KBM-7 (cell line): ENCODE results near the gene ING4.
A peak's percentile ranks its signal among the peaks of the same experiment; 100 is the strongest.

Source experiments
- DNase-seq: peaks from one replicate; pipeline ENCODE4 v3.0.0-alpha.2; 2015
- in situ Hi-C: fragments of 300-500 bp; cut with MboI; formaldehyde crosslinking; loops from 2 replicates; pipeline ENCODE4 v1.14.3; 2020; ENCODE audit warnings: low sequenced_read_pairs, low pct_unique_long_range_greater_than_20kb, mixed read lengths

Gene ING4

DNA sequence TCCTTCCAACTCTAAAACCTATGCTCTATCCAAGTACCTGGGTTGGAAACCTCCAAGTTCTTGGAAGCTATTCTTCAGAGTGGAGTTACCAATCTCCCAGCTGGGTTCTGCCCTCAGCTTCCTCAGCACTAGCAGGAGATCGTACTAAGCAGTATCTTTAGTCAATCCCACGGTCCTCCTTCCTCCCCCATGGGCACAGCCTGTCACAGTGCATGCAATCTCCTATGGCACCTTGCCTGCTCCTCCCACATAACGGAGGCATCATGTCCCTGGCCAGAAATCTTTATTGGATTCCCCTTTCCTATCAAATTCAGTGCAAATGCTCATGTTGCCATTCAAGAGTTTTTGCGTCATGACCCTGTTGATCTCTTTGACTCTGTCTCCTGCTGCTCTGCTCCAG, 21.8 kb downstream of the ING4 start:
- no peak for DNase-seq
- in situ Hi-C loops = no loop called here

DNA sequence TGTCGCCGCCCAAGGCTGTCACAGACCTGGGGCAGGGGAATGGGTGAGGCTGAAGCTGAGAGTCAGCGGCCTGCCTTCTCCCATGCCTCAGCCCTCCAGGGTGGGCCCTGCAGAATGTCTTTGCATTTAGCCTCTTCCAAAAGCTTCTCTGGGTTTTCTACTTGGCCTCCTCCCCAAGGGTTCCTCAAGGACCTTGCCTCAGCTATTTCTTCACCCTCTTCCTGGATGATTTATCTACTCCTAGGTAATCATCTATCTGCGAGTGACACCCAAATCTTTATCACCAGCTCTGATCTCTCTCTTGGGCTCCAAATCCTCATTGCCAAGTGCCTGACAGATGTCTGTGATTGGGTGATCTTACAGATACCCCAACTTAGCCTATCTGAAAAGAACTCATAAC, 22.4 kb downstream of the ING4 start:
- in situ Hi-C loops = no loop called here
- no peak for DNase-seq

DNA sequence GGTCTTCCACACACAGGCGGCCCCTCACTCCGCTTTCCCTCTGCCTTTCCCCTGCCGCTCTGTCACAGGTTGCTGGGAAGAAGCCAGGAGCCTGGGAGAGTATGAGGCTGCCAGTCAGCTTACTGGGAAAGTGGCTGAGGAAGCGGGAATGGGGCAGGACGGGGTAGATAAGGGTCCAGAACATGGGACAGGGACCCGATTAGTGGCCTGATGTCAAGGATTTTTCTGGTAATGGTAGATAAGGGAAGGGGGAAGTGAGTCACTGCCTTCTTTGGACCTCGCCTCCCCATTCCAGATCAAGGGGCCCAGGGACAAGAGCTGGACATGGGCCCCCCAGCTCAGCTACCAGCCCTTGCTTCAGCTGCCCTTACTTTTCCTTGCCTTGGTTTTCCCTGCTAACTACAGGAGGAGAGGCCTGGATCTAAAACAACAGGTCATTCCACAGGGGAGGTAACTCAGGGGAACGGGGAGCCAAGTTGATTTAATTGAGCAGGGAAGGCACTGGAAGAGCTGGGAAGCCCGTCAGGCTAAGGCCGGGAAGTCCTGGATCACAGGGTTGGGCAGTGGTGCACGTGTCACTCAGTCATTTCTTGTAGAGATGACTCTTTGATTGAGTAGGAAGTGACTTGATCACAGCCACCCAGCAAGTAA, 23.6 kb downstream of the ING4 start:
- DNase-seq = no peak
- in situ Hi-C loops = no loop called here

DNA sequence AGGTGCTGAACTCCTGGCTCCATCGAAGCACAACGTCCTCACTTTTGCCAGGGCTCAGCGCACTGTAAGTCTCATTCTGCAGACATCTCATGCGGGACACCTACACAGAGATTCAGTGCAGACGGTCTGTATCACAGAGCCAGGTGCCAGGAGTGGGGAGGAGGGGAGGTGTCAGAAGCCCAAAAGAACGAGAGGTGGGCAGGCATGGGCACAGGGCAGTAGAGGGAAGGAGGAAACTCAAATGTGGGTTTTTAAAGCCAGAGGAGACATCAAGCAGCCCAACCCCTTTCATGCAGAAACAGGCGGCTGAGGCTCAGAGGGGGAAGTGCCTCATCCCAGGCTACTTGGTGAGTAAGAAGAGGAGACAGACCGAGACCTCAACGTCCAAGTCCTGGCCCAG, 24.6 kb downstream of the ING4 start:
- in situ Hi-C loops = no loop called here

DNA sequence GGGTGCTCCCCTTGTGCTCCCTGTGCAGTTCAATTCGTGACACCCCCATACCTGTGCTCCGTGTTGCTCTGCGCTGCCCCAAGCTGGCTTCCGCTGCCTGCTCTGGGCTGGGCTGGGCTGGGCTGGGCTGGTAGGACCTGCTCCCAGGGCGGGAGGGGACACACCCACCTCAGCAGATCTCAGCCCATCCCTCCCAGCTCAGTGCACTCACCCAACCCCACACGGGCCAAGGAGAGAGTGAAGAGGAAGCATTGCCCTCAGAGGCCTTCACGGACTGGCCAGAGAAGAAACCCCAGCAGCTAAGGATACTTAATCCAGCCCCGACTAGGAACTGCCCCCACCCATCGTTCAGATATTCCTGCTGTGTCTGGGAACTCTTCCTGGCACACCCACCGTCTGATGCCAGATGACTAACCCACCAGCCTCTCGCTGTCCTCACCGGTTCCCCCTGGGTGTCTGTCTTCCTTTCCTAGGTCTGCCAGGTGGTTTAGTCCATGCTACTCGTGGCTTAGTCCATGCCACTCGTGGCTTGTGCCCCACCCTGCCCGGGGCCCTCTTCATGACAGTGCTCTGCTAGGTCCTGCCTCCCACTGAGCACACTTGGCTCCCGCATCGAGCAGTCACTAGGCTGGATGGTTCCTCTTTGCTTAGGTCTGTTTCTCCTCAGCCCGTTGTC, 26.9 kb downstream of the ING4 start, which contains the start of gene LPAR5:
TSS of gene LPAR5 (minus strand) at position 104 of the 676 bp plus-strand sequence. CDS start 14,711 bp downstream, outside the sequence.
- in situ Hi-C loops = no loop called here
- DNase-seq = peak; percentile 57

More for the DNA sequence above, 24.6 kb downstream of the ING4 start:
- DNase-seq = peak; percentile 68

DNA sequence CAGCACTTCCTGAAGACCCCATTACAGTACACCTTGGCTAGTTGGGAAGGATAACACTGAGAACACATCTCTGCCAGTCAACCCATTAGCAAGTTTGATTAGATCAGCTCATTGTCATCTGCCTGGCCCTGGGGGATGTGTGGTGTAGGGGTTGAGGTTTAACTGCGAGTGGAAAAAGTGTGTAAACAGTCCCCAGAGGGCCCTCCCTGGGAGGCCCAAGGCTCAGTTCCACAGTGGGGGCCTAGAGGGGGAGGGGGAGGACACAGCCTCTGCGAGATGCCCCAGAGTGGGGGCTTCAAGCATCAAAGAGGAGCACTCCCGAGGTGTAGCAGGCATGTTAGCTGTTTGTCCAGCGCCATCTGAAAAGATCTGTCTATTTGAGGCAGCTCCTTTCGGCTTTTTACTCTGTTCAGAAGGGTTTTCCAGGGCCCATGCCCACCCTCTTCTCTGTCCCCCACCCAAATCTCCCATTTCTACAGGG, 27.5 kb downstream of the ING4 start:
- in situ Hi-C loops = no loop called here
- DNase-seq = peak; percentile 61

DNA sequence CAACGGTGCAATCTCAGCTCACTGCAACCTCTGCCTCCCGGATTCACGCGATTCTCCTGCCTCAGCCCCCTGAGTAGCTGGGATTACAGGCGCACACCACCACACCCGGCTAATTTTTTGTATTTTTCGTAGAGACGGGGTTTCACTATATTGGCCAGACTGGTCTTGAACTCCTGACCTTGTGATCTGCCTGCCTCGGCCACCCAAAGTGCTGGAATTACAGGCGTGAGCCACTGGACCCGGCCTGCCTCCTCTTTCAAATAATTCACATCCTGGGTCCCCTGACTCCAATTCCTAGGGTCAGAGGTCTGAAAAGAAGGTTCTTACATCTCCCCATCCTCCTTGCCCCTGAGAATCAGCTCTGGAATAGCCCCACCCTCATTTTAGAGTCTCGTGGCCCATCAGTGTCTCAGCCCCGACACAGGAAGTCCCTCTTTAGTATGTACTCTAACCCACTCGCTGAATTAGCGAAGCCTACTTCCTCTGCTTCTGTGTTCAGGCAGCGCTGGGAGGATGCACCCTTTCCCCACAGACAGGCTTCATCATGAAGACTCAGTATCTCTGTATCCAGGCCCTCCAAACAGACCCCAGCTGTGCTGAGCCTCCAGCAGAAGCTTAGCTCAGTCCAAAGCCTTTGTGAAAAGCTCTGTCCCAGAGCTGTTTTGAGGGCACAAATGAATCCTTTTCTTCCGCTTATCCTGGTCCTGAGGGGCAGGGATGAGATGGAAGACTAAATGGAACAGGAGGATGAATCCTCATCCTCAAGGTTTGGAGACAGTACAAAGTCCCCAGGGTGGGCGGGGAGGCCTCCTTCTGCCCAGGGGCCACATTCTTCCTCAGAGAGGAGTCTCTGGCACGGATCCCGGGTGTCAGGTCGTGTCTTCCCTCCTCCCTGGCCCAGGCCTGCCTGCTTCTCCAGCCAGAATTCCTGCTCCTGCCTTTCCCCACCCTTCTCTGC, 30.6 kb downstream of the ING4 start:
- peak; percentile 78 for DNase-seq
- in situ Hi-C loops = no loop called here

DNA sequence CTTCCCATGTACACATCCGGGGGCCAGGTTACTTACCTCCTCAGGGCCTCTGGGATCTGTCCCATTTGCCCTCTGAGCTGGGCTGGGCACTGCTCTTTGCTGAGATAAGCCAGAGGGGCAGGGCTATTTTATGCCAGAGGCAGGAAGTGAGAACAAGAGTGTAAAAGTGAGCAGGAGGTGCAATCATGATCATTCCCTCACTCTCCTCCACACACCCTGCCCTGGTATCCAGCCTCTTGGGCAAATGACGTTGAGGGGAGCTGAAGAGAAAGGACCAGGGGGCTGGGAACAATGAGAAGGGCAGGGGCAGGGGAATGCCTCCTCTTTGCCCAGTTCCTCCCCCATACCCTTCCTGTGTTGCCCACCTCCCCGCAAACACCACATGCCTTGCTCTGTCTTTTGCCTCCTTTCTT, 31.4 kb downstream of the ING4 start:
- DNase-seq = no peak
- in situ Hi-C loops = no loop called here

DNA sequence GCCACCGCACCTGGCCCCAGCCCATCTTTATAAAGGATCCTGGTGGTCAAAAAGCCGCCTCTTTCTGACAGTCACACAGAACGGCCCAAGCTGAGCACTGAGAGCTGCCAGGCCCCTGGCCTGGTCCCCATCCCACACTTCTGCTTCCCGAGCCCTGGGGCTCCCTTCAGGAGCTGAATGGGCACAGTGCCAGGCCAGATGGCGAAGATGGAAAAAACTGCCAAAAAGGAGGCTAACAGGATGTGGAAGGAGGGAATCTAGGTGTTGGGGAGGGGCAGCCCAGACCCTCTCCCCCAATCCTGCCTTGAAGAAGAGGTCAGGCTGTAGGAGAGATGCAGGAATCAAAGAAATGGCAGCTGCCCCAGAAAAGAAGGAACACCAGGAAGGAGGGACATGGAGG, 32.2 kb downstream of the ING4 start:
- in situ Hi-C loops = no loop called here
- DNase-seq = no peak

DNA sequence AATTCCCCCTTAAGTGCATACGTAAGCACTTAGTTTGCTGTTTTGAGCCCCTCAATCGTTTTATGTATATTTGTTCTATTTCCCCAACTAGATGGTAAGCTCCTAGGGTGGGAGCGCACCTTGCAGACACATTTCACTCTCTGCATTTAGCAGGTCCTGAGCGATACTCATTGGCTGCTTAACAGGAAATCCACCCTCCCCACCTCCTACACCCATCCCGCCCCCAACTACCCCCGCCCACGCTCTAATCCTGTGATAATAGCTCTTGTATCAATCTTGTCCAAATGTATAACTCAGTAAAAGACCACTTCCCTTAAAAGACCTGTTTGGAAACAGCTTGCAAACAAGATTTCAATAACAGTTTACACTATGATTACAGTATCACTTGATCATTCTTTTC, 35.3 kb downstream of the ING4 start:
- in situ Hi-C loops = no loop called here
- no peak for DNase-seq

DNA sequence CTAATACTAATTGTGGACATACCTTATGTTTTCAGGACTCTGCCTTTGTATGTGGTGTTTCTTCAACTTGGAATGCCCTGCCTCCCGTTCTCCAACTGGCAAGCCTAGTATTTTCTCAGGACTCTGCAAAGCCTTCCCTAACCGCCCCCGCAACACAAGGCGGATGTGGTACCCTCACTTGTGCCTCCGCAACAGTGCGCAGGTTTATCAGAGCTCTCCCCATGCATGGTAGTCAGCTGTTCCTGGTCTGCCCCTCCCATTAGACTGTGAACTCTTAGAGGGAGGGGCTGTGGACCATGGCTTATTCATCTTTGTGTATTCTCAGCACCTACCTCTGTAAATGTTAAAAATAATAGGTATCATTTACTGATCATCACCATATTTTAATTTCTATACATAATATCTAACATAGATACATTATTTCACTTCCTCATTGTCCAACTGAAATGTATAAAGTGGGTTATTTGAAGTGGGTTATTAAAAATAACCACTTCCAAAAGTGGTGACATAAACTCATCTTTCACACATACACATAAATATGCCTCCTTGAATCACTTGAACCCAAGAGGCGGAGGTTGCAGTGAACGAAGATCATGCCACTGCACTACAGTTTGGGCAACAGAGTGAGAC, 36.1 kb downstream of the ING4 start:
- no peak for DNase-seq
- in situ Hi-C loops = no loop called here

DNA sequence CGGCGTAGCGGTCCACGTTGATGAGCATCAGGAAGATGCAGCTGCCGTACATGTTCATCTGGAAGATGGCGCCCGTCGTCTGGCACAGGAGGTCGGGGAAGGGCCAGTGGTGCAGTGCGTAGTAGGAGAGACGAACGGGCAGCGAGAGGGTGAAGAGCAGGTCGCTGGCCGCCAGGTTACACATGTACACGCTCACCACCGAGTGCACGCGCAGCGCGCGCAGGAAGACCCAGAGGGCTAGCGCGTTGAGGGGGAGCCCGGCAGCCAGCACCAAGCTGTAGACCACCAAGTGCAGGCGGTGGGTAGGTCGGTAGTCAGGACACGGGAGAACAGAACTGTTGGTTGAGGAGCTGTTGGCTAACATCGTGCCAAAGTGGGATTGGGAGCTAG, 42.0 kb downstream of the ING4 start:
- in situ Hi-C loops = no loop called here

DNA sequence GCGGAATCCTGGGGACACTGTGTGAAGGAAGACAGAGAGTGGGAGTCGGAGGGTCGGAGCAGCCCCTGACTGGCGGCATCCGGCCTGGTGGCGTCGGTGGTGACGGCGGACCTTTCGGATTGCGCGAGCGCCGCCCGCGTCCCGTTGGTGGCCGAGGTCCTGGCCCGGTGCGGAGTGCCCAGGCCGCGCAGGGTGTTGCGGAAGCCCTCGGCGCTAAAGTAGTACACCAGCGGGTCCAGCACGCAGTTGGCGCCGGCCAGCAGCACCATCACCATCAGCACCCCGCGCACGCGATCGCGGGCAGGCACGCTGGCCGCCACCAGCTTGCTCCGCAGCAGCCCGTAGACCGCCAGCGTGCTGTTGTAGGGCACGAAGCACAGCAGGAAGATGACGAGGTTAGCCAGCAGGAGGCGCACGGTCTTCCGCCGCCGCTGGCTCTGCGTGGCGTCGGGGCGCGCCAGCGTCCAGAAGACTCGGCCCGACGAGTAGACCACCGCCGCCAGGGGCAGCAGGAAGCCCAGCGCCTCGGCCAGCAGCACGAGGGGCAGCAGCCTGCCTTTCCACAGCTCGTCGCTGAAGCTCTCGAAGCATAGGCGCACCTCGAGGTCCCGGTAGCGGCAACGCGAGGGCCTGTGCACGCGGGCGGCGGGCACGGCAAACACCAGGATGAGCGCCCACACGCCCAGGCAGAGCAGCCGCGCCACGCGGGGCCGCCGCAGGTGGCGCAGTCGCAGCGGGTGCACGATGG, 42.6 kb downstream of the ING4 start:
- in situ Hi-C loops = no loop called here
- no peak for DNase-seq

More for the DNA sequence above, 42.0 kb downstream of the ING4 start:
- no peak for DNase-seq

DNA sequence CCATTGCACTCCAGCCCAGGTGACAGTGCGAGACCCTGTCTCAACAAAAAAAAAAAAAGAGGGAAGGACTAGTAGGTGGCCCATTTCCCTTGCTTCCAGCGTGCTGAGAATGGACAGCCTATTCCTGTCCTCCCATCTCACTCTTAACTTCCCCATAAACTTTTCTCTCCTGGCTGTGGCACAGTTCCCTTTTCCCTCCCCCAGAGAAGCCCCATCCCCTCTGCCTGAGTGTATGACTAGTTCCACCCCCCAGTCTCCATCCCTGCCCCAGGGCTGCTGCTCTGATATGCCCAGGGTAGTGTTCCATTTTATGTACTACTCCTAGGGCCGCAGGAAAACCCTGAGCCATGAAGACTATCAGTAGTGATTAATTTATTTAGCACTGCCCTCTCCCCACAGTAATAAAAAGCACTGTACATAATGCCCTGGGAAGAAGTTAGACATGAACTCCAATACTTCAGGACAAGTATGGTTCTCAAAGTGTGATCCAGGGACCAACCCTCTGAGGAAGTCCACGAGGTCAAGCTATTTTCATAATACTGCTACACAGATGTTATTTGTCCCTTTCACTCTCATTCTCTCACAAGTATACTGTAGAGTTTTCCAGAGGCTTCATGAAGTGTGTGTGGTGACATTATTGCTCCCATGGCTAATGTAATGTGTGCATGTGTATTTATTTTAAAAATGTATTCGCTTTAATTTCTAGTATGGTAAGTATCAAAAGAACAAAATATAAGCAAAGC, 44.3 kb downstream of the ING4 start:
- in situ Hi-C loops = no loop called here
- DNase-seq = peak; percentile 65

DNA sequence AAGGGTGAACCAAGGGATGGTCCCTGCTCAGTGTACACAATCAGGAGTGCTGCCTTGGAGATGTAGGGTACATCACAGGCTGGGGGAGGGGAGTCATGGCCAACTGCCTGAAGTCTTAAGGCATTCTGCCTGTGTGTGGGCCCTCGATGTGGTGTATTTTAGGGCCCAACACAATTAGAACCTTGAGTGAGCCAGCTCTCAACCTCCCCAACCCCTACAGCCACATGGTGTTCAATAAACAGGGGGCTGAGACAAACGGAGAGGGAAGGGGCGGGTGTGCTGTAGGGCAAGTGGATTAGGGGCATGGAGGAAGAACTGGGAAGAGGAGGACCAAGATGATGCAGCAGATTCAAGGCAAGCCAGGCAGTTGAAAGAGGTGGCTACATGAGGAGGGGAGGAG, 47.1 kb downstream of the ING4 start:
- DNase-seq = no peak
- in situ Hi-C loops = no loop called here

DNA sequence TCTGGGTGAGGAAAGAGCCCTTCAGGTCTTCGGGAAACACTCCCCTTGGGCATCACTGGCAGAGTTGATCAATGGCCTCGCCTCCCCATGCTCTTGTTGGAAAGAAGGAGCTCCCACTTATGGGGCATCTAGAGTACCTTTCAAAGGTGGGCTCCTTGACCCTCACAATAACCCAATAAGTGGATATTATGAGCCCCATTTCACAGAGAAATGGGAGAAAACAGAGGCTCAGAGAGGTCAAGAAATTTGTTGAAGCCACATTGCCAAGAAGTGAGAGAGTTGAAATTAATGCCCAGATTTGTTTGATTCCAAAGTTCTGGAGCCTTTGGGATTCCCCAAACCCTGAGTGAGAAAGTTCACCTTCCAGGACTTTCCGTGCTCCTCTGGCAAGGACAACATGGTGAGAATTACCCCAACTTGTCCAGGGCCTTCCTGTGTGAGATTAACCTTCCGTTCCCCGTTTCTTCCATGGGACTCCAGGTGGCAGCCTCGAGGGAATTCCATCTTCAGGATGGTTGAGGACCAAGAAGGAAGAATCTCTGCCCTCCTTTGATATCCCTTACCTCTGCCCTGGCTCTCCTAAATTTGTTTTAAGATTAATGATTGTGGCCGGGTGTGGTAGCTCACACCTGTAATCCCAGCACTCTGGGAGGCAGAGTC, 48.3 kb downstream of the ING4 start:
- in situ Hi-C loops = no loop called here
- no peak for DNase-seq

DNA sequence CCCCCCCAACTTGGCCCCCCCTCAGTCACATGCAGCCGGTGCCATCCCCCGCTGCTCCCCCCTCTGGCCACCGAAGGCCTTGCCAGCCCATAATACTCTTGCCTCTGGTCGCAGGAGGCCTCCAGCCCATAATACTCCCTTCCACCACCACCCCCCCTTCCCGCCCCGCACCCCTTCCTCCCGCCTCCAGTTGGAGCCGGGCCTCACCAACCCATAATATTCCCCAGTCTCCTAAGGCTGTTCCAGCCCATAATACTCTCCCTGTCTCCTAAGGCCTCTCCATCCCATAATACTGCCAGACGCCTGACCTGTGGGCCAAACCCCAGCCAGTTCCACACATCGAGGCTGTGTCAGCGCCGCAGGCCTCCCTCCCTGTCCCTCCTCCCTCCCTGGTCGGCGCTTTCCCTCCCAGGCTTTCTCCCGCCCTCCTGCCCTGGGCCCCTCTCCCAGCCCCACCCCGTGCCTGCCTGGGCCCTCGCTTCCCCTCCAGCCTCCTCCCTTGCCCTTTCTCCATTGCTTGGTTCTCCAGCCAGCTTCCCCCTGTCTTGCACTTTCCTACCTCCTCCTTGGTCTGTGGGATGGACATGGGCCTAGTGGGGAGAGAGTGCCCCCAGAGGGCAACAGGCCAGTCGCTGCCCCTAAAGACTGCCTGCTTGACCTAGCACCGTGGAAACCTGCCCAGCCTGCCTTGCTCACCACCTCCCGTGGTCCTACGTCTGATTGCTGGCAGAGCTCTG, 49.0 kb downstream of the ING4 start:
- peak; percentile 97 for DNase-seq
- in situ Hi-C loops = no loop called here
